ENCODE results near the gene SMIM8. TPM values are rescaled to one million over a fixed set of nuclear protein-coding genes. Genes with fewer than 3 reads are reported as not detected.
"Not testable (repeated sequence)": the region's sequence is repeated elsewhere in the genome, so short reads cannot be mapped to it uniquely, and the experiment has no call there.

Gene SMIM8
- total RNA-seq, 4 donors from 2014 or later = 2.8 to 17.7 (median 6.9) TPM

DNA sequence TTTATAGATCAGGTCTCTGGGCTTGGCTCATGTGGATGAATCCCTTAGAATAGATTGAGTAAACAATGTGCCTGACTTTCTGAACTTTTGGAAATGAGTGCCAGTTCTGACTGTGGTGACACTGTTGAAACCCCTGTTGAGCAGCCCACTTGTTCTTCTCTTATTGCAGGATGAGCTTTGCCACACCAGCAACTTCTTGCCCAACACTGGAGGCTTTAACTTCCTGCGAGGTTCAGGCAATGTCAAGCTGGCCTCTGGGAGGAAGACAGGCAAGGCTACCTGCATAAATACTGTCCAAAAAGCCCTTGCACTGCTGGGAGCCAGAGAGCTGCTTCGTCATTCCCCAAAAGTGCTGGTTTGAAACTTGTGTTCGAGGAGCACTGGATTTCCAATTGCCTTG, 32.8 kb upstream of the SMIM8 start:
- no peak overlapping the region for H3K4me3 ChIP-seq
- TF ChIP-seq POLR2A (IDR thresholded peaks at IDR 0.05) = no peak
- TF ChIP-seq, protein P1, sequence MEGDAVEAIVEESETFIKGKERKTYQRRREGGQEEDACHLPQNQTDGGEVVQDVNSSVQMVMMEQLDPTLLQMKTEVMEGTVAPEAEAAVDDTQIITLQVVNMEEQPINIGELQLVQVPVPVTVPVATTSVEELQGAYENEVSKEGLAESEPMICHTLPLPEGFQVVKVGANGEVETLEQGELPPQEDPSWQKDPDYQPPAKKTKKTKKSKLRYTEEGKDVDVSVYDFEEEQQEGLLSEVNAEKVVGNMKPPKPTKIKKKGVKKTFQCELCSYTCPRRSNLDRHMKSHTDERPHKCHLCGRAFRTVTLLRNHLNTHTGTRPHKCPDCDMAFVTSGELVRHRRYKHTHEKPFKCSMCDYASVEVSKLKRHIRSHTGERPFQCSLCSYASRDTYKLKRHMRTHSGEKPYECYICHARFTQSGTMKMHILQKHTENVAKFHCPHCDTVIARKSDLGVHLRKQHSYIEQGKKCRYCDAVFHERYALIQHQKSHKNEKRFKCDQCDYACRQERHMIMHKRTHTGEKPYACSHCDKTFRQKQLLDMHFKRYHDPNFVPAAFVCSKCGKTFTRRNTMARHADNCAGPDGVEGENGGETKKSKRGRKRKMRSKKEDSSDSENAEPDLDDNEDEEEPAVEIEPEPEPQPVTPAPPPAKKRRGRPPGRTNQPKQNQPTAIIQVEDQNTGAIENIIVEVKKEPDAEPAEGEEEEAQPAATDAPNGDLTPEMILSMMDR (IDR thresholded peaks at IDR 0.05 in 4 of 5, conservative IDR thresholded peaks at IDR 0.05 in 1 of 5) = no peak
- H3K27me3 ChIP-seq = no peaks in the 10 kb centered on the region
- H3K4me1 ChIP-seq = no peaks in the 10 kb centered on the region
- no peak overlapping the region for H3K27ac ChIP-seq
- ATAC-seq = no peak
- no peaks in the 10 kb centered on the region for H3K9me3 ChIP-seq
- in situ Hi-C loops (cut with MboI; ENCODE audit: low sequenced_read_pairs in 4 of 4) = no loop called here
- no peaks in the 10 kb centered on the region for H3K36me3 ChIP-seq
- DNase-seq = no peak
- intact Hi-C loops (cut with DNase I; ENCODE audit: low total_unique reads) = no loop called here

GRCh38 chr6:87291883-87292282, 30.5 kb upstream of the SMIM8 start:
- ATAC-seq (no peak), DNase-seq (no peak)
- no peaks in the 10 kb centered on the region for H3K4me1 ChIP-seq
- H3K27me3 ChIP-seq = no peaks in the 10 kb centered on the region
- in situ Hi-C loops (cut with MboI; ENCODE audit: low sequenced_read_pairs in 4 of 4) = no loop called here
- no peak overlapping the region for H3K27ac ChIP-seq
- intact Hi-C loops (cut with DNase I; ENCODE audit: low total_unique reads) = no loop called here
- H3K36me3 ChIP-seq = no peaks in the 10 kb centered on the region
- no peaks in the 10 kb centered on the region for H3K9me3 ChIP-seq
- no peak overlapping the region for H3K4me3 ChIP-seq
- TF ChIP-seq, protein P1 (IDR thresholded peaks at IDR 0.05 in 4 of 5, conservative IDR thresholded peaks at IDR 0.05 in 1 of 5) = no peak
- TF ChIP-seq POLR2A (IDR thresholded peaks at IDR 0.05) = no peak

GRCh38 chr6:87293526-87293925, 28.9 kb upstream of the SMIM8 start:
- intact Hi-C loops (cut with DNase I; ENCODE audit: low total_unique reads) (no loop called here), in situ Hi-C loops (cut with MboI; ENCODE audit: low sequenced_read_pairs in 4 of 4) (no loop called here)
- ATAC-seq (no peak), DNase-seq (no peak)
- no peaks in the 10 kb centered on the region for H3K27me3 ChIP-seq
- no peaks in the 10 kb centered on the region for H3K4me1 ChIP-seq
- H3K4me3 ChIP-seq = no peak overlapping the region
- TF ChIP-seq POLR2A (IDR thresholded peaks at IDR 0.05) = no peak
- TF ChIP-seq, protein P1 (IDR thresholded peaks at IDR 0.05 in 4 of 5, conservative IDR thresholded peaks at IDR 0.05 in 1 of 5) = no peak
- H3K27ac ChIP-seq = no peak overlapping the region
- H3K36me3 ChIP-seq = no peaks in the 10 kb centered on the region
- no peaks in the 10 kb centered on the region for H3K9me3 ChIP-seq

DNA sequence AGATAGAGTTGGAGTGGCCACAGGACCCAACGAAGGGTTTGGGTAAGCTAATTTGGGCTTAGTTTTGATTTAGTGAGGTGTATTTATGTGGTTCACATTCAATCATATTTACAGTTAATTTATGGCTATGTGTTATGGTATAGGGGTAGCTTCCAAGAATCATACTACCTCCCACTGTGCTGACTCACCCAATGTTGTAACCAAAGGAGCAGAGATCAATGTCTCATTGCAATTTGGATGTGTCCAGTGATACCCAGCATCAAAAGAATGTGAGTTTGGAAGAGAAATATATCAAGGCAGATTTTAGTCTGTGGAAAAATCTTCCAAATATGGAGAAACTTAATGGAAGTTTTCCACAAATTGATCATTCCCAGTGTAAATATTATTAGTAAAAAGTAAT, 25.3 kb upstream of the SMIM8 start:
- no peaks in the 10 kb centered on the region for H3K9me3 ChIP-seq
- in situ Hi-C loops (cut with MboI; ENCODE audit: low sequenced_read_pairs in 4 of 4) = no loop called here
- H3K4me3 ChIP-seq = no peak overlapping the region
- H3K4me1 ChIP-seq = no peaks in the 10 kb centered on the region
- ATAC-seq = no peak
- no peak for TF ChIP-seq POLR2A (IDR thresholded peaks at IDR 0.05)
- TF ChIP-seq, protein P1 (IDR thresholded peaks at IDR 0.05 in 4 of 5, conservative IDR thresholded peaks at IDR 0.05 in 1 of 5) = no peak
- no peak overlapping the region for H3K27ac ChIP-seq
- DNase-seq = no peak
- intact Hi-C loops (cut with DNase I; ENCODE audit: low total_unique reads) = no loop called here
- no peaks in the 10 kb centered on the region for H3K36me3 ChIP-seq
- H3K27me3 ChIP-seq = no peaks in the 10 kb centered on the region

DNA sequence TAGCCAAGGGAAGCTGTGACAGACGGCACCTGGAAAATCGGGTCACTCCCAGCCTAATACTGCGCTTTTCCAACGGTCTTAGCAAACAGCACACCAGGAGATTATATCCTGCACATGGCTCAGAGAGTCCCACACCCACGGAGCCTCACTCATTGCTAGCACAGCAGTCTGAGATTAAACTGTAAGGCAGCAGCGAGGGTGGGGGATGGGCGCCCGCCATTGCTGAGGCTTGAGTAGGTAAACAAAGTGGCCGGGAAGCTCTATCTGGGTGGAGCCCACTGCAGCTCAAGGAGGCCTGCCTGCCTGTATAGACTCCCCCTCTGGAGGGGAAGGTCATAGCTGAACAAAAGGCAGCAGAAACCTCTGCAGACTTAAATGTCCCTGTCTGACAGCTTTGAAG, 21.1 kb upstream of the SMIM8 start:
- H3K36me3 ChIP-seq; ATAC-seq; H3K4me1 ChIP-seq; DNase-seq; H3K4me3 ChIP-seq; H3K27me3 ChIP-seq; in situ Hi-C loops (cut with MboI; ENCODE audit: low sequenced_read_pairs in 4 of 4); intact Hi-C loops (cut with DNase I; ENCODE audit: low total_unique reads); H3K27ac ChIP-seq; H3K9me3 ChIP-seq: not testable (repeated sequence)

Data from gastrocnemius medialis (tissue), 4 donors.